ENCODE measurements around the gene NANOS3. TPM values are rescaled to one million over a fixed set of nuclear protein-coding genes. Genes with fewer than 3 reads are reported as not detected.

NANOS3 gene
- total and polyA plus RNA-seq, 9 of the 15 experiments (the other 6 are each of a cell fraction or from before 2014, with no cell fraction given) = not detected

GRCh38 chr19:13849991-13850909 lies 26.7 kb upstream of the NANOS3 start:
- in situ Hi-C loops (cut with MboI) (loop anchor here (10.0 kb wide), 1 partner anchor 575 kb away; no protein-coding TSS in a partner anchor), intact Hi-C loops (cut with micrococcal nuclease) (no loop called here)
- CTCF ChIA-PET (ENCODE audit: low intra/inter-chr PET ratio) = interaction anchor here (0.6 kb wide), 1 partner anchor 223 kb away, joined by 3 read pairs; no protein-coding TSS in a partner anchor
- ATAC-seq (peak; percentile 65), DNase-seq (ENCODE audit: extremely low read depth in 1 of 4, low spot score in 3 of 4) (peak; percentile 80 to 92 (median 83)), FAIRE-seq (peak; percentile 11)
- BruUV-seq (replicated peaks) = no TSS peak
- no peaks in the 10 kb centered on the region for H3K36me3 ChIP-seq (ENCODE audit: control insufficient read depth, insufficient read depth, low read length)
- peak overlapping the region; percentile 97 for H2AFZ ChIP-seq (ENCODE audit: low read depth, low read length)
- H3K27me3 ChIP-seq (ENCODE audit: control insufficient read depth in 2 of 2, insufficient read depth in 2 of 2, low read length in 2 of 2) = no peaks in the 10 kb centered on the region
- peak overlapping the region; percentile 89 for H3K4me2 ChIP-seq (ENCODE audit: insufficient read depth, low read length)
- POLR2A ChIA-PET = interaction anchor here (1.2 kb wide), 1 partner anchor 10 kb away, joined by 4 read pairs; no protein-coding TSS in a partner anchor
- no peaks in the 10 kb centered on the region for H3K9me3 ChIP-seq (replicated peaks; ENCODE audit: control insufficient read depth, insufficient read depth, low read depth, low read length)
- 7% methylated on average over 60 of the region's 66 CpGs for WGBS (ENCODE audit: insufficient coverage, low coverage, missing lambda C conversion rate)
- H3K27ac ChIP-seq (ENCODE audit: extremely low read depth, low read depth, low read length) = peak overlapping the region; percentile 95
- no peaks in the 10 kb centered on the region for H3K79me2 ChIP-seq (ENCODE audit: control insufficient read depth, insufficient read depth, low read length)
- H3K4me3 ChIP-seq = peak overlapping the region; percentile 41
- H3K9me1 ChIP-seq (ENCODE audit: control insufficient read depth, insufficient read depth, low read length) = no peaks in the 10 kb centered on the region
- peak overlapping the region; percentile 83 to 95 for H3K9ac ChIP-seq (ENCODE audit: insufficient read depth in 1 of 2, low read depth in 2 of 2, low read length in 2 of 2)
- peaks cover 39 to 67% of the 10 kb centered on the region in 2 experiments for H3K4me1 ChIP-seq (replicated peaks in 1 of 2; ENCODE audit: control insufficient read depth in 2 of 2, insufficient read depth in 2 of 2, low read length in 2 of 2)
- no peaks in the 10 kb centered on the region for H4K20me1 ChIP-seq (replicated peaks; ENCODE audit: control insufficient read depth, insufficient read depth, low read length)
- TF ChIP-seq RFX1 (IDR thresholded peaks at IDR 0.05) = peak; percentile 90
- TF ChIP-seq TSC22D4 (tag; IDR thresholded peaks at IDR 0.05) = no peak
- TF ChIP-seq CEBPZ (IDR thresholded peaks at IDR 0.05; ENCODE audit: borderline replicate concordance, low read depth, low read length) = no peak
- no peak for TF ChIP-seq ELF2 (CRISPR knock-in tag; IDR thresholded peaks at IDR 0.05)
- TF ChIP-seq GABPA (tag; conservative IDR thresholded peaks at IDR 0.05; ENCODE audit: low read depth) = no peak; the same call in 1 of the 2 replicates
- TF ChIP-seq ASH1L (IDR thresholded peaks at IDR 0.05; ENCODE audit: borderline replicate concordance, low read depth, partially characterized antibody) = no peak
- TF ChIP-seq ZBTB7A (IDR thresholded peaks at IDR 0.05; ENCODE audit: borderline replicate concordance, control insufficient read depth, low read depth, low read length) = peak; percentile 98
- TF ChIP-seq MED1 (CRISPR knock-in tag; IDR thresholded peaks at IDR 0.05; ENCODE audit: borderline replicate concordance) = peak; percentile 18; the same call in 1 of the 2 replicates
- peak in 1 of 2 experiments; percentile 48; a peak in 1 of 4 replicates for TF ChIP-seq ZNF639 (CRISPR knock-in tag; conservative IDR thresholded peaks at IDR 0.05 in 1 of 2, IDR thresholded peaks at IDR 0.05 in 1 of 2)
- TF ChIP-seq ZBED1 (IDR thresholded peaks at IDR 0.05) = no peak
- no peak for TF ChIP-seq ELF4 (CRISPR knock-in tag; IDR thresholded peaks at IDR 0.05)
- no peak for TF ChIP-seq ZNF699 (CRISPR knock-in tag; IDR thresholded peaks at IDR 0.05; ENCODE audit: insufficient replicate concordance)
- no peak for TF ChIP-seq ARID3B (CRISPR knock-in tag; IDR thresholded peaks at IDR 0.05; ENCODE audit: borderline replicate concordance)
